ENCODE data around the gene PRSS50. TPM values are rescaled to one million over a fixed set of nuclear protein-coding genes. Genes with fewer than 3 reads are reported as not detected.
"Not testable (repeated sequence)": the region's sequence is repeated elsewhere in the genome, so short reads cannot be mapped to it uniquely, and the experiment has no call there.

The PRSS50 gene
- total and polyA plus RNA-seq, 3 donors from 2014 or later, result 0.92 to 6.2 (median 3.8) TPM

GRCh38 chr3:46748170-46748569 lies 30.5 kb upstream of the PRSS50 start:
- DNase-seq, result no peak
- WGBS, 2 donors, result 88 to 94% methylated on average over 2 of the region's 2 CpGs
- intact Hi-C loops (cut with DNase I; ENCODE audit: low total_unique reads), result no loop called here
- no peaks in the 10 kb centered on the region for H3K36me3 ChIP-seq (ENCODE audit: low read depth, missing control alignments)
- H3K27ac ChIP-seq, result no peak overlapping the region
- H3K27me3 ChIP-seq, result no peaks in the 10 kb centered on the region
- no peaks in the 10 kb centered on the region for H3K9me3 ChIP-seq
- no peak overlapping the region for H3K4me3 ChIP-seq
- TF ChIP-seq POLR2A (IDR thresholded peaks at IDR 0.05) (no peak), CTCF (IDR thresholded peaks at IDR 0.05) (no peak)
- H3K4me1 ChIP-seq, result no peaks in the 10 kb centered on the region

- no peak for DNase-seq
- H3K9me3 ChIP-seq, result no peaks in the 10 kb centered on the region
- no peaks in the 10 kb centered on the region for H3K4me1 ChIP-seq
- no peak for TF ChIP-seq CTCF (IDR thresholded peaks at IDR 0.05)
- TF ChIP-seq POLR2A (IDR thresholded peaks at IDR 0.05), result no peak
- no peak overlapping the region for H3K4me3 ChIP-seq
- no peak overlapping the region for H3K27ac ChIP-seq
- intact Hi-C loops (cut with DNase I; ENCODE audit: low total_unique reads), result no loop called here
- no peaks in the 10 kb centered on the region for H3K36me3 ChIP-seq (ENCODE audit: low read depth, missing control alignments)
- no peaks in the 10 kb centered on the region for H3K27me3 ChIP-seq
These were observed 29.0 kb upstream of the PRSS50 start for GRCh38 chr3:46746711-46747110.

- Histone ChIP-seq H3K9me3 (no peaks in the 10 kb centered on the region), H3K36me3 (ENCODE audit: low read depth, missing control alignments) (no peaks in the 10 kb centered on the region), H3K4me1 (no peaks in the 10 kb centered on the region), H3K4me3 (no peak overlapping the region), H3K27me3 (no peaks in the 10 kb centered on the region), H3K27ac (no peak overlapping the region)
- no peak for DNase-seq
- 70 to 81% methylated on average over 12 of the region's 12 CpGs for WGBS, 2 donors
- TF ChIP-seq POLR2A (IDR thresholded peaks at IDR 0.05), result no peak
- no peak for TF ChIP-seq CTCF (IDR thresholded peaks at IDR 0.05)
- intact Hi-C loops (cut with DNase I; ENCODE audit: low total_unique reads), result no loop called here
These were observed 25.4 kb upstream of the PRSS50 start for GRCh38 chr3:46742992-46743585.

- H3K27ac ChIP-seq; H3K9me3 ChIP-seq; DNase-seq; intact Hi-C loops (cut with DNase I; ENCODE audit: low total_unique reads); H3K36me3 ChIP-seq (ENCODE audit: low read depth, missing control alignments); H3K4me1 ChIP-seq; H3K4me3 ChIP-seq; H3K27me3 ChIP-seq: not testable (repeated sequence)
- 86 to 95% methylated on average over 3 of the region's 3 CpGs for WGBS, 2 donors
These were observed 21.9 kb upstream of the PRSS50 start for GRCh38 chr3:46739565-46739964.

GRCh38 chr3:46737329-46737731 lies 19.7 kb upstream of the PRSS50 start:
- WGBS, 2 donors, result 27 to 34% methylated on average over 3 to 4 of the region's 4 CpGs
- Histone ChIP-seq H3K27ac (no peak overlapping the region), H3K4me3 (no peak overlapping the region), H3K27me3 (no peaks in the 10 kb centered on the region), H3K36me3 (ENCODE audit: low read depth, missing control alignments) (no peaks in the 10 kb centered on the region), H3K9me3 (no peaks in the 10 kb centered on the region), H3K4me1 (peaks cover 5% of the 10 kb centered on the region)
- no peak for TF ChIP-seq CTCF (IDR thresholded peaks at IDR 0.05)
- TF ChIP-seq POLR2A (IDR thresholded peaks at IDR 0.05), result no peak
- no peak for DNase-seq
- intact Hi-C loops (cut with DNase I; ENCODE audit: low total_unique reads), result no loop called here
